Activated T-cell treated with anti-CD3 and anti-CD28 coated beads for 24 hours (primary cell): ENCODE measurements around the gene CHEK1.

Source experiments
- DNase-seq: peaks from one replicate; pipeline ENCODE4 v3.0.0-alpha.2; 2020; ENCODE audit warnings: low read depth

Gene CHEK1

DNA sequence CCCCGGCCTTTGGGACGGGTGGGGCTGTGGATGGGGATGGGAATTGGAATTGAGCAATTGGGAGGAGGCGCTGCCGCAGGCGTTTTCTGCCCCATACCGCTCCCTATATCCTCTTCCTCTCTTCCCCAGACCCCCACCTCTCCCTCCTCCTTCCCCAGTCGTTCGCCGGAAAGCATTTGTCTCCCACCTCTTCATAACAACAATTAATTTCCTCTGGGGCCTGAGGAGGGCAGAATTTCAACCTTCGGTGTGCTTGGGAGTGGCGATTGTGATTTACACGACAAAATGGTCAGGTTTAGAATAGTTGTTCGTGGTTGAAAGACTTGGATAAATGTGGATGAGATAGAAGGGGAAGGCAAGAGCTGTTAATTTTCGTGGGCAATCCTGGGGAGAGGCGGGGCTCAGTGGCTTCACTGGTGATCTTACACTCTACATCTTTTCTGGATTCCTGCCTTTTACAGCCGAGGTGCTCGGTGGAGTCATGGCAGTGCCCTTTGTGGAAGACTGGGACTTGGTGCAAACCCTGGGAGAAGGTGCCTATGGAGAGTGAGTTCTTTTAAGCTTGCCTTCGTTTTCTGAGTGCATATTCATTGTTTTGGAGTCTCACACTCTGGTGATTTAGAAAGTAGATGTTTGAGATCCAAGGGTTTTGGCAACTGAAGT, 1.5 kb downstream of the CHEK1 start:
- DNase-seq, result no peak

DNA sequence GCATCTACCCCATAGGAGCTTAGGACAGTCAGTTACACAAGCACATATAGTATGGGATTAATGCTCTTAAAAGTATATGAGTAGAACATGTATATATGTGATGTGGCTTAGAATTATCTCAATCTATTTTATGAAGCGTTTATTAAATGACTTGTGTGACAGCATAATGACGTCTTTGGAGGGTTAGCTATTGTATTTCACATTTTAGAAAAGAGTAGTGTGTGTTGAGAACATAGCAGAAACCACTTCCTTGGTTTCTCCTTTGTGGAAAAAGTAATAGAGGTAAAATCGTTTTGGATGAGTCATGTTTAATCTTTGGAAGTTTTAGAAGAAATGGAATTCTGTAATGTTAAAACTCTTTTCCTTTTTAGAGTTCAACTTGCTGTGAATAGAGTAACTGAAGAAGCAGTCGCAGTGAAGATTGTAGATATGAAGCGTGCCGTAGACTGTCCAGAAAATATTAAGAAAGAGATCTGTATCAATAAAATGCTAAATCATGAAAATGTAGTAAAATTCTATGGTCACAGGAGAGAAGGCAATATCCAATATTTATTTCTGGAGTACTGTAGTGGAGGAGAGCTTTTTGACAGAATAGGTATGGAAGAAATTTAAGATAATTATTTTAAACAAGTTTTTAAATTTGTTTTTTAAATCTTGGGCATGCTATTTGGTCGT, 2.4 kb downstream of the CHEK1 start:
- no peak for DNase-seq

DNA sequence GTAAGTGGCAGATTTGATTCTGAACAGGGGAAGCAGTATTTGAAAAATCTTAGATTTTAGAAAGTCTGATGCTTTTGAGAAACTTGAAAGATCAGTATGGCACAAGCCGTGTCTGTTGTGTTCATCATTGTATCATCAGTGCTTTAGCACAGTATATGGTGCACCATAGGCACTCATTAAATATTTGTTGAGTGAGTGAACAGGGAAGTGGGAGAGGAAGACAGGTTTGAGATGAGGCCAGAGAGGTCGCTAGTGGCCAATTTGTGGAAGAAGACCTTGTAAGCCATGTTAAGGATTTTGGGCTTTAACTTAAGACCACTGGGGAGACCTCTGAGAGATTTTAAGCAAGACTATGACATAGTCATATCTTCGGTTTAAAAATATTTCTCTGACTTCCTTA, 12.9 kb downstream of the CHEK1 start:
- no peak for DNase-seq

DNA sequence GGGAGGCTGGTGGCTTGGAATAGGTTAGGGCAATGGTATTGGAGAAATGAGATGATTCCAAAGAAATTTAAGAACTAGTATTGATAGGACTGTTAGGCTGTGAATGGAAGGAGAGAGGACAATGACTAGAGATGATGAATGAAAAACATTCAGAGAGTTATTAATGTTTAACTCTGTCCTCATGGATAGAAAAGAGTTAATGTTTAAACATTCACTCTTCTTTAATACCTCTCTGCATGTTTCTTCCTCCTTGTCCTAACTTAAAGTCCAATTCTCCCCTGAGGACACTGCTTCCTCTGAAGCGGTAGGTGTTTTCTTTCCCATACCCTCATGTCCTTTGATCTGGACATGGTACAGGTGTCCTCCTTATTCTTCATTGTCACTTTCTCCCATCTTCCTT, 13.4 kb downstream of the CHEK1 start:
- DNase-seq, result no peak

DNA sequence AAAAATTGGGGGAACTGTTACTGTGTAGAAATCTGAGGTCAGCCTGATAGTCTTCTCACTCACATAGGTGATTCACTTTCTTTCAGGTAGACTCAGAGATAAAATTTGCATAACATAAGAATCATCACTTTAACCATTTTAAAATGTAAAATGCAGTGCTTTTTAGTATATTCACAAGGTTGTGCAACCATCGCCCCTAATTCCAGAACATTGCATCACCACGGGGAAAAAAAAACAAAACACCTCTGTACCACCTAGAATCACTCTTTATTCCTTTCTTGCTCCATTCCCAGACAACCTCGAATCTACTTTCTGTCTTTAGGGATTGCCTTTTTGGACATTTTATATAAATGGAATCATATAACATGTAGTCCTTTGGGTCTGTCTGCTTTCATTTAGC, 20.9 kb downstream of the CHEK1 start:
- DNase-seq, result no peak

DNA sequence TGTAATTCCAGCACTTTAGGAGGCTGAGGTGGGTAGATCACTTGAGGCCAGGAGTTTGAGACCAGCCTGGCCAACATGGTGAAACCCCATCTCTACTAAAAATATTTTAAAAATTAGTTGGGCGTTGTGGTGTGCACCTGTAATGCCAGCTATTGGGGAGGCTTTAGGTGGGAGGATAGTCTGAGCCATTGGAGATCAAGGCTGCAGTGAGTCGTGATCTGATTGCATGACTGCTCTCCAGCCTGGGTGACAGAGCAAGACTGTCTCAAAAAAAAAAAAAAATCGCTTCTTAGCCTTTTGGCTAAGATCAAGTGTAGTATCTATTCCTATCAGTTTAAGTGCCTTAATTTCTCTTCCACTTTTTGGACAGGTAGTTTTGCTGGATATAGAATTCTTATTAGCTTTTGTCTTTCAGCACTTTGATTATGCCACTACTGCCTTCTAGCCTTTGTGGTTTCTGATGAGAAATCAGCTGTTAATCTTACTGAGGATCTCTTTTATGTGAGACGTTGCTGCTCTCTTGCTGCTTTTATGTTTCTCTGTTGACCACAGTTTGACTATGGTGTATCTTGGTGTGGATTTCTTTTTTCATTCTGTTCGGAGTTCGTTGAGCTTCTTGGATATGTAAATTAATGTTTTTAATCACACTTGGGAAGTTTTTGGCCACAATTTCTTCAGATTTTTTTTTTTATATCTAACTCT, 24.7 kb downstream of the CHEK1 start:
- no peak for DNase-seq

DNA sequence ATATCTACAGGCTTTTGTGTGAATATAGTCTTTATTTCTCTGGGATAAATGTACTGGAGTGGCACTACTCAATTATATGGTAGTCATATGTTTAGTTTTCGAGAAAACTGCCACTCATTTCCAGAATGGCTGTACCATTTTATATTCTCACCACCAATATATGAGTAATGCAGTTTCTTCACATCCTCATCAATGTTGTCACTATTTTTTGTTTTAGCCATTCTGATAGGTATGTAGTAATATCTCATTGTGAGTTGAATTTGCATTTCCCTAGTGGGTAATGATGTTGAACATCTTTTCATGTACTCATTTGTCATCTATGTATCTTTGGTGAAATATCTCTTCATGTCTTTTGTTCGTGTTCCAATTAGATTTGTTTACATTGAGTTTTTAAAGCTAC, 37.7 kb downstream of the CHEK1 start:
- no peak for DNase-seq

DNA sequence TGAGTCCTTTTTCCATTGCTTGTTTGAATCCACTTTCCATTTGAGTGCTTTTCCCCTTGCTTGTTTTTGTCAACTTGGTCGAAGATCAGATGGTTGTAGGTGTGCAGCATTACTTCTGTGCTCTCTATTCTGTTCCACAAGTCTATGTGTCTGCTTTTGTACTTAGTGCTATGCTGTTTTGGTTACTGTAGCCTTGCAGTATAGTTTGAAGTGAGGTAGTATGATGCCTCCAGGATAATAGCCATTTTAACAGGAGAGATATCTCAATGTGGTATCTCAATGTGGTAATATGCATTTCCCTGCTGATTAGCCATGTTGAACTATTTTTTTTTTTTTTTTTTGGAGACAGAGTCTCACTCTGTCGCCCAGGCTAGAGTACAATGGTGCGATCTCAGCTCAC, 38.9 kb downstream of the CHEK1 start:
- DNase-seq, result no peak

DNA sequence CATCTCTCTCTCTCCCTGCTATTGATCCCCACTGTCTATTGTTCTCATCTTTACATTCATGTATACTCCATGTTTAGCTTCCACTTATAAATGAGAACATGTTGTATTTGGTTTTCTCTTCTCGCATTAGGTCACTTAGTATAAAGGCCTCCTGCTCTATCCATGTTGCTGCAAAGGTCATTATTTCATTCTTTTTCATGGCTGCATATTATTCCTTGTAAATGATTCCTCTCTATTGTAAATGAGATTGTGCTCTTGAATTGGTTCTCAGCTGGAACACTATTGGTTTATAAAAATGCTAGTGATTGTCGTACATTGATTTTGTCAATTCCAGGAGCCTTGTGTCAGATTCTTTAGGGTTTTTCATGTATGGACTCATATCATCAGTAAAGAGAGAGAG, 42.2 kb downstream of the CHEK1 start:
- DNase-seq, result no peak

DNA sequence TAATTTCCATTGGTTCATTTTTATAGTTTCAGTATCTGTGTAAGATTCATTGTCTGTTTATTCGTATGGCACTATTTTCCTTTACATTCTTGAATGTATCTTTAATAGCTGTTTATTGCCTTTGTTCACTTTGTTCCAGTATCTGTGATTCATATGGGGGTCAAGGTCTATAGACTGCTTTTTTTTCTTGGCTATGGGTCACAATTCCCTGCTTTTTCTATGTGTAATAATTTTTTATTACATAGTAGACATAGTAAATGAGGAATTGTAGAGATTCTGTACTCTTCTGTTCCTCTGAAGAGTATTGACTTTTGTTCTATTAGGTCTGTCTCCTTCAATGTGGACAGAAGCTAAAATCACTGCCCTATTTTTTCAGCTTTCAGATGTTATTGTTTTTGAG, 45.2 kb downstream of the CHEK1 start:
- no peak for DNase-seq

DNA sequence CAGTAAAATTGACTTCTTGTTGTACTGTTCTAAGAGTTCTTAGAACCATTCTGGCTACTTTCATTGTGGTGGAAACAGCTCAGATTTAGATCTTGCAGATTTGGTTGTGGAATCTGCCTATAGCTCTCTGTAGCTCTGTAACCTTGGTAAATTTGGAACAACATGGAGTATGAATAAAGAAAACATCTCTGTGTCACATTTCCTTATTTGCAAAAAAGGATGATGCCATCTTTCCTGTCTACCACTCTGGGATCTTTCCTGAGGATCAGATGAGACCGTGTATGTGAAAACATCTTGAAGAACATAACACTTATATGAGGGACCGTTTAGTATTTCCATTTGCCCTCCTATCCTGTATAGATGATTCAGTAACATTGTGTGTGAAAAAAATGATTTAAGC, 46.6 kb downstream of the CHEK1 start:
- DNase-seq, result no peak

DNA sequence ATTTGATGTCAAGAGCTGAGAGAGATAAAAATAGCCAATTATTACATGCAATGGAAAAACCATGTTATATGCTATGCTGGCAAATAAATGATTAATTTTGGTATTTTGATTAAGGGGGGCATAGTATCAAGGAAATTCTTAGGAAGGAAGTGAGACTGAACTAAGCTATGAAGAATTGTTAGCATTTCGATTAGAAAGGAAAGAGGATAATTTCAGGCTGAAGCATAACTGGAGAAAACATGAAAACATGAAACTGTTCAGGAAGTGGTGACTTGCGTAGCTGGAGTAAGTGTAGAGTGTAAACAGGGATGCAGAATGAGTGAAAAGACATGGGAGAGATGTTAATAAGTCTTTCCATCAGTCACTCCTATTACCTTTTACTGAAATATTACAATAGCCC, 49.2 kb downstream of the CHEK1 start:
- DNase-seq, result no peak

DNA sequence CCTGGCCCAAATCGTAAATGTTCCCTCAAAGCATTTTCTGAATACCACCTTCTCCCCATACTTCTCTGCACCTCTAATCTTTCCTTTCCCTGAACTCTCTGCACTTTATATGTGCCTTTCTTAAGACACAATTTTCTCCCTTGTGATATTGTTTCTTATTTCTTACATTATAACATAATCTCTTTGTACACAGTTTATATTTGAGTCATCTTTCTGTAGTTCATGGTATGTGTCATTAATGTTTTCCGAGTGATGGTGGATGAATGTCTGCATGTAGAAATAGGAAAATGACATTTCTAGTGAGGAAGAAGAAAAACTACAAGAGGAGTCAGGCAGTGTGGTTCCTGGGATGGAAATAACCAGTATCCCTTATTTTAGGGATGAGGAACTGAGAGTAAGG, 50.2 kb downstream of the CHEK1 start:
- no peak for DNase-seq

DNA sequence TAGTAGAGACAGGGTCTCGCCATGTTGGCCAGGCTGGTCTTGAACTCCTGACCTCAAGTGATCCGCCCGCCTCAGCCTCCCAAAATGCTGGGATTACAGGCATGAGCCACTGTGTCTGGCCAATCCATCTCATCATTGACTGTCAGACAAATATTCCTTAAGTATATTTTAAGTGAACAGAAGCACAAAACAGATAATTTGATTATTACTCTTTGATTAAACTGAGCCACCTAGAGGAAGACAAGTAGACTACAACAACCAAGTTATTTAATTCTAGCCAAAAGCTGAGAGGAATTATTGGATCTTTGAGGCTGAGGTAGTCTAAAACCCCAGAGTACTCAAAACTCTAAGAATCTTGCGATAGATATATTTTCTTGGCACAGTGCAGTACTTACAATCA, 54.4 kb downstream of the CHEK1 start:
- no peak for DNase-seq

DNA sequence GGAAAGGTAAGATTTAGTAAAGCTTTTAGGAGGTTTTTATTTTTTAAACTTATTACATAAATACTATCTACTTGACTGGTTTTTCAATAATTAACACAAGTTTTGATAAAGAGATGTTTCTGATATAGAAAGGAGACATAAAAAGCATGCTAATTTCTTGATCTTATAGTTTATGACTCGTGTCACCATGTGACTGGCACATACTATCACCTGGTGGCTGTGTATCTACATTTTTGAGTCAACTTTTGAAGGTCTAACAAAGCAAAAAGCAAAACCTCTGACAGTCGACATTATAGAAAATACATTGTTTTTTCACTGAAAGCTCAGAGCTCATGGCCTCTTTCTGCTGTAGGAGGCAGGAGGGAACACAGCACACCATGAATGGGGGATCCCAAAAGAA, 54.9 kb downstream of the CHEK1 start:
- DNase-seq, result no peak

DNA sequence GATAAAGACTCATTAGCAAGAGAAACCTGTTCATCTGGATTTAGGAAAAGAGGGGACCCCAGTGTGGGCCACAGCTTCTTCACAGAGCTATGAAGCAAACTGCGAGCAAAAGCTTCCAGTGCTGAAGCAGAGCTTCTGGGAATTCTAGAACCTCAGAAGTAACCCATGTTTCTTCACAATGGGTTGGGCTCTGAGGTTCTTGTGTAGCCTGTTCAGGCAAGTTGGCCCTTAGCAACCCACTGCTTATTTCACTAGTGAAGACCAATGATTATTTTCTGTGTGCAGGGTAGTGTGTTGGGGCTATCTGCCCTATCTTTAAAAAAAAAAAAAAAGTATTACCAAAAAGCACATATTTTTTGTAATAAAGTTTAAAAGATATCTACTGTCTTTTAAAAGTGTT, 55.8 kb downstream of the CHEK1 start, which contains the start of gene ACRV1:
ACRV1 (minus strand) TSS at position 101 of the 400 bp plus-strand sequence; CDS start at position 34, 67 bp downstream.
- no peak for DNase-seq

DNA sequence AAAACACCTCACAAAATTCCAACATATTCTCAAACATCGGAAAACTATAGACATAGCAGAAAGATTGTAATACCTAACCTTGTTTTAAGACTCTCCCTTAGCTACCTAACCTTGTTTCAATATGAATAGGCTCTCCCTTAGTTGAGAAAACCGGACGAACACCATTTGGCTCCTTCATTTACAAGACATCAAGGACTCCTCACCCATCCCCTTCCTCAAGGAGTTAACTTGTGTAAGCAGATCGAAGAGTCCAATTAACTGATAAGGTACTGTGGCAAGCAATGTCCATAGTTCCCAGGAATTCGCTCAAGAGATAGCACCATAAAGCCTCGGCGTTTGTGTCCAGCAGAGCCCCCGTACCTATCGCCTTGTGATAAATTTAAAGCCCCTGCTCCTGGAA, 60.3 kb downstream of the CHEK1 start:
- no peak for DNase-seq

DNA sequence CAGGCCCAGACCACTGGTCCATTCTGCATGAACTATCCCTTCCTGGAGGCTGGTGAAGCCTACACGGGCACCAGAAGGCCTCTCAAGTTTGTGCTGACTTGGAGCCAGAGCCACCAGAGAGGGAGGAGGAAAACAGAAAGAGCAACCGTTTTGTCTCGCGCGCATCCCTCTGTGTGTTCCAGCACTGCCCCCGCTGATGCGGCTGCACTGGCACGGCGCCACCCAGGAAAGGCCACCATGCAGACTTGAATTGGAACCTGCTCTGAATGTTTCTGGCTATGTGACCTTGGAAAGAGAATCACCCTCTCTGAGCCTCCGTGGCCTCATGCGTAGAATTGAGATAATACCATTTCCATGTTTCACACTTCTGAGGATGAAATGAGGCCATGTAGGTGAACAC, 63.1 kb downstream of the CHEK1 start:
- no peak for DNase-seq

DNA sequence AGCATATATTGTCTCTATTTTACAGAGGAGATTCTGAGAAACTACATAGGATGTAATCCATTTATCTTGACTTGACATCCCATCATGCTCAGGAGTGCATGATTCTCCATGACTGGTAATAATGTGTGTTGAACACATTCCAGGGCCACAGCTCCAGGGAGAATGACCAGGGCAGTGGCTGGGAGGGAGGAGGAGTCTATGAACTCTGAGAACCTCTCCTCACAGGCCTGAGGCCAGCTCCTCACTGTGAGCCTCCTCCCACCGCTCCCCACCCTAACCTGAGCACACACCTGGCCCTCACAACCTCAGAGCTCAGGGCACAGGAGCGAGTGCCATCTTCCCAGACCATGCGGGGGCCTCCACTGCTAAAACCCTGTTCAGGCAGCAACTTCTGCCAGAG, 63.7 kb downstream of the CHEK1 start:
- DNase-seq, result no peak

DNA sequence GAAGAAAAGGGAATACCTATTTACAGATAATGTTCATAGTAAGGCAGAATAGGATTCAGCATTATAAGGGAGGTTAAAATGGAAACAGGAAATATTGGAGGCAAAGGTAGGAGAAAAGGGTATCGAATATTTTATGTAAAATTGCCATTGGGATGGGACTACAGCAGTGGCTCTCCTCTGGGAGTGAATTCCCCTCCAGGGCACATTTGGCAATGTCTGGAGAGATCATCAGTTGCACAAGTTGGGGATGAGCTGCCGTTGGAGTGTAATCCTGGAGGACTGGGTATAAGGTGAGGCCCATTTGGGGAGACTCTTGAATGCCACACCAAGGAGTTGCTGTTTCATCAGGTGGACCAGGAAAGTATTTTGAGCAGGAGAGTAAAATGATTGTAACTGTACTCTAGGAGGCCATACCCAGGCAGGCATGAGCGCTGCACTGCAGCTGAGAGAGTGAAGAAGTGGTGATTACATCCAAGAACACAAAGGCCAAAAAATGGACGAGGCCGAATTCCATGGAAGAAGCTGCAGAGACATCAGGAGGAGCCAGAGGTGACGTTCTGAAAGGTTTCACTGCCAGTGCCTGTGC, 64.4 kb downstream of the CHEK1 start:
- no peak for DNase-seq

DNA sequence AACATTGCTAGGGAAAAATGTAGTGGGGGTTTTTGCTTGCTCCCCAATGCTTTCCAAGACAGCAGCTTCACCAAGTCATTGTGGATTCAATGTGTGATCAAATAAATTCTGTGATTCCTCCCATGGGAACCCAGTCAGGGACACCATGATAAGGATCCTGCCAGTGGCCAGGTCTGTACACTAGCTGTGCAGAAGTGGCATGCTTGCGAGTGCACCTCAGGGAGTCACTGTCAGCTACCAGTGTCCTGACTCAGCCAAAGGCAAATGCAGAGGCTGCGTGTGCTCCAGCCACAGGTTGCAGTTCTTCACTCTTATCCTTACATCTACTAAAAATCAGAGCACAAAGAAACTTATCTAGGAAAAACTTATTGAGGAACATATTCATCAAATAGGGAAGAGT, 65.0 kb downstream of the CHEK1 start:
- DNase-seq, result no peak

DNA sequence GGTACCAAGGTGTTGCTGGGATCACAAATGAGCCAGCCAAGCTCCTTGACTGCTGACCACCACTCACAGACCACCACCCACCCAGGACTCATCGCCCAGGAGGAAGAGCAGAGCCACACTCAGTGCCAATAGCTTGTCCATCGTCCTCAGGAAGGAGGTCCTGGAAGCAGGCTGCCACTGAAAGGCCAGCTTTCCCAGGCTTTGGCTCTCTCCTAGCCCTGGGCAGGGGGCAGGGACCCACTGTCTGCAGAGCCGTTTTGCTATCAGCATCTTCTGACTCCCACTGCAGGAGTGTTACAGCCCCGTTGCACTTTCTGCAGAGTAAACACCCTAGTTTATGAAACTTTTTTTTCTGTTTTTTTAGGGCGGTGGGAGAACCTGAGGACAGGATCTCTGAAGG, 67.9 kb downstream of the CHEK1 start:
- DNase-seq, result no peak

DNA sequence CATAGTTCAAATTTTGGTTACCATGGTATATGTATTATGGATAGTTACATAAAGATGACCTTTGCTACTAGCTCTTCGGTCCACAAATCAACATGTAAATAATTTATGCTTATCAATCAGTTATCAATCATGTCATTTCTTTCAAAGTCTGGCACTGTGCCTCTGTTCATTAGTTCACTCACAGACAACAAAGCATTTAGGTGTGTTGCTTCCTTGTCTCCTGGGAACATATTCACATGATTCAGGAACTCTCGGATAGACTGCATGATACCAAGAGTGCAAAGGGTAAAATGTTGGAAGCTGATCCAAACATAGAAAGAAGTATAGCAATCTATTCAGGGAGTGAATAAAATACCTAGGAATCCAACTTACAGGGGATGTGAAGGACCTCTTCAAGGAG, 70.0 kb downstream of the CHEK1 start:
- no peak for DNase-seq
